Measurements from ENCODE around the gene TAS2R1.
"Not testable (repeated sequence)": the region's sequence is repeated elsewhere in the genome, so short reads cannot be mapped to it uniquely, and the experiment has no call there.

TAS2R1 gene

GRCh38 chr5:9621379-9621903 lies 8.7 kb downstream of the TAS2R1 start:
- DNase-seq: no peak

GRCh38 chr5:9619331-9620092 lies 10.6 kb downstream of the TAS2R1 start:
- no peak for DNase-seq

GRCh38 chr5:9617739-9618504 lies 12.2 kb downstream of the TAS2R1 start:
- DNase-seq: no peak

- DNase-seq: no peak
Observed at GRCh38 chr5:9617221-9617620, 12.9 kb downstream of the TAS2R1 start.

GRCh38 chr5:9615331-9615730 lies 14.8 kb downstream of the TAS2R1 start:
- no peak for DNase-seq

- no peak for DNase-seq
Observed at GRCh38 chr5:9613360-9613759, 16.8 kb downstream of the TAS2R1 start.

GRCh38 chr5:9610969-9611368 lies 19.2 kb downstream of the TAS2R1 start:
- no peak for DNase-seq

- DNase-seq: no peak
Observed at GRCh38 chr5:9610364-9610763, 19.8 kb downstream of the TAS2R1 start.

- no peak for DNase-seq
Observed at GRCh38 chr5:9608093-9608492, 22.1 kb downstream of the TAS2R1 start.

- no peak for DNase-seq
Observed at GRCh38 chr5:9605041-9605838, 24.9 kb downstream of the TAS2R1 start.

GRCh38 chr5:9604416-9604815 lies 25.7 kb downstream of the TAS2R1 start:
- DNase-seq: no peak

GRCh38 chr5:9601055-9601739 lies 29.0 kb downstream of the TAS2R1 start:
- no peak for DNase-seq

GRCh38 chr5:9599391-9599790 lies 30.8 kb downstream of the TAS2R1 start:
- DNase-seq: no peak

- not testable (repeated sequence) for DNase-seq
Observed at GRCh38 chr5:9598329-9598728, 31.8 kb downstream of the TAS2R1 start.

- not testable (repeated sequence) for DNase-seq
Observed at GRCh38 chr5:9597322-9597721, 32.8 kb downstream of the TAS2R1 start.

GRCh38 chr5:9596824-9597223 lies 33.3 kb downstream of the TAS2R1 start:
- no peak for DNase-seq

- DNase-seq: no peak
Observed at GRCh38 chr5:9596171-9596780, 33.9 kb downstream of the TAS2R1 start.

- DNase-seq: no peak
Observed at GRCh38 chr5:9594913-9595312, 35.2 kb downstream of the TAS2R1 start.

GRCh38 chr5:9589049-9589835 lies 40.9 kb downstream of the TAS2R1 start:
- DNase-seq: no peak

- DNase-seq: no peak
Observed at GRCh38 chr5:9588254-9588653, 41.9 kb downstream of the TAS2R1 start.

- DNase-seq: no peak
Observed at GRCh38 chr5:9587135-9587534, 43.0 kb downstream of the TAS2R1 start.

All from DMS153 (cell line).